ENCODE data around the gene CDKL1.

DNA sequence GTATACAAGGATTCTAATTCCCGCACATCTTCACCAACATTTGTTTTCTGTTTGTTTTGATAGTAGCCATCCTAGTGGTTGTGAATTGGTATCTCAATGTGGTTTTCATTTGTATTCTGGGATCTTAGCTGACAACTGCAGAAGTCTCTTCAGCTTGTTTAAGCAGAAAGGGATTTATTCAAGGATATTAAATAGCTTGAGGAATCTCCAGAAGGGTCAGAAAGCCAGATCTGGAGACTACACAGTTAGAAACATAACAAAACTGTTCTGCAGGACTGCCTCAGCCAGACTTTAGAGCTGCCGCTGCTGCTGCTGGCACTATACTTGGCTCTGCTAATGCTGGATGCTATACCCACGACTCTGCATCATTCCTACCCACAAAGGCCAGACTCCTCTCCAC is 13.4 kb upstream of the CDKL1 start:
- TF ChIP-seq, protein P1, sequence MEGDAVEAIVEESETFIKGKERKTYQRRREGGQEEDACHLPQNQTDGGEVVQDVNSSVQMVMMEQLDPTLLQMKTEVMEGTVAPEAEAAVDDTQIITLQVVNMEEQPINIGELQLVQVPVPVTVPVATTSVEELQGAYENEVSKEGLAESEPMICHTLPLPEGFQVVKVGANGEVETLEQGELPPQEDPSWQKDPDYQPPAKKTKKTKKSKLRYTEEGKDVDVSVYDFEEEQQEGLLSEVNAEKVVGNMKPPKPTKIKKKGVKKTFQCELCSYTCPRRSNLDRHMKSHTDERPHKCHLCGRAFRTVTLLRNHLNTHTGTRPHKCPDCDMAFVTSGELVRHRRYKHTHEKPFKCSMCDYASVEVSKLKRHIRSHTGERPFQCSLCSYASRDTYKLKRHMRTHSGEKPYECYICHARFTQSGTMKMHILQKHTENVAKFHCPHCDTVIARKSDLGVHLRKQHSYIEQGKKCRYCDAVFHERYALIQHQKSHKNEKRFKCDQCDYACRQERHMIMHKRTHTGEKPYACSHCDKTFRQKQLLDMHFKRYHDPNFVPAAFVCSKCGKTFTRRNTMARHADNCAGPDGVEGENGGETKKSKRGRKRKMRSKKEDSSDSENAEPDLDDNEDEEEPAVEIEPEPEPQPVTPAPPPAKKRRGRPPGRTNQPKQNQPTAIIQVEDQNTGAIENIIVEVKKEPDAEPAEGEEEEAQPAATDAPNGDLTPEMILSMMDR (conservative IDR thresholded peaks at IDR 0.05) = no peak
- no peak for TF ChIP-seq EZH2 (IDR thresholded peaks at IDR 0.05; ENCODE audit: low read depth)
